Dendritic cell treated with granulocyte-macrophage colony-stimulating factor and Interleukin-4, amounts not matched to agents 40 ng/mL and 50 ng/mL, for 4 days (primary cell): ENCODE measurements around the gene EID3.
"Not testable (repeated sequence)": the region's sequence is repeated elsewhere in the genome, so short reads cannot be mapped to it uniquely, and the experiment has no call there.

Experiments
- H3K27ac Mint-ChIP-seq: one replicate; pipeline ENCODE4 v1.8.0; 2022; ENCODE audit warnings: mild to moderate bottlenecking, mixed read lengths
- H3K27me3 Mint-ChIP-seq: one replicate; pipeline ENCODE4 v1.8.0; 2022; ENCODE audit warnings: mild to moderate bottlenecking, mixed read lengths
- H3K36me3 Mint-ChIP-seq: one replicate; pipeline ENCODE4 v1.8.0; 2022; ENCODE audit warnings: low read depth, mixed read lengths
- H3K4me1 Mint-ChIP-seq: one replicate; pipeline ENCODE4 v1.8.0; 2022; ENCODE audit warnings: low read depth, mixed read lengths
- H3K4me3 Mint-ChIP-seq: one replicate; pipeline ENCODE4 v1.8.0; 2022; ENCODE audit warnings: mild to moderate bottlenecking, moderate library complexity, mixed read lengths
- H3K9me3 Mint-ChIP-seq: one replicate; pipeline ENCODE4 v1.8.0; 2022; ENCODE audit warnings: mixed read lengths
- intact Hi-C: fragments of 100-400 bp; cut with micrococcal nuclease; formaldehyde crosslinking; loops from one replicate; pipeline ENCODE4 v1.15.0; 2022

EID3 gene

GRCh38 chr12:104303538-104304151 is at the start of gene EID3:
Gene EID3, plus strand, starts transcription at chr12:104303739. Its CDS starts 196 bp downstream, at chr12:104303935.
- Mint-ChIP-seq H3K9me3 (no peaks in the 10 kb centered on the region), H3K36me3 (peaks cover 65% of the 10 kb centered on the region), H3K4me3 (peak within 1 kb of the TSS; percentile 94), H3K4me1 (peaks cover 66% of the 10 kb centered on the region), H3K27ac (peak within 1 kb of the TSS; percentile 84), H3K27me3 (no peaks in the 10 kb centered on the region)
- intact Hi-C loops = loop anchor here (5.0 kb wide), 1 partner anchor 86 kb away; the partner anchor contains the start of gene TXNRD1

- Mint-ChIP-seq H3K4me3 (no peak overlapping the region), H3K27me3 (no peaks in the 10 kb centered on the region), H3K4me1 (peaks cover 13% of the 10 kb centered on the region), H3K27ac (no peak overlapping the region), H3K36me3 (no peaks in the 10 kb centered on the region), H3K9me3 (no peaks in the 10 kb centered on the region)
- intact Hi-C loops = loop anchor here (5.0 kb wide), 1 partner anchor 41 kb away; the partner anchor contains the start of gene TXNRD1
These were observed 45.5 kb upstream of the EID3 start for GRCh38 chr12:104257913-104258472.

GRCh38 chr12:104258476-104259067 is 45.0 kb upstream of the EID3 start:
- no peak overlapping the region for H3K4me3 Mint-ChIP-seq
- no peaks in the 10 kb centered on the region for H3K36me3 Mint-ChIP-seq
- no peaks in the 10 kb centered on the region for H3K9me3 Mint-ChIP-seq
- intact Hi-C loops = loop anchor here (5.0 kb wide), 1 partner anchor 41 kb away; the partner anchor contains the start of gene TXNRD1
- no peak overlapping the region for H3K27ac Mint-ChIP-seq
- peaks cover 13% of the 10 kb centered on the region for H3K4me1 Mint-ChIP-seq
- H3K27me3 Mint-ChIP-seq = no peaks in the 10 kb centered on the region

GRCh38 chr12:104263026-104263425 is 40.5 kb upstream of the EID3 start:
- Mint-ChIP-seq H3K9me3 (no peaks in the 10 kb centered on the region), H3K27ac (no peak overlapping the region), H3K36me3 (no peaks in the 10 kb centered on the region), H3K4me1 (peaks cover 18% of the 10 kb centered on the region), H3K4me3 (no peak overlapping the region), H3K27me3 (no peaks in the 10 kb centered on the region)
- intact Hi-C loops = no loop called here

- Mint-ChIP-seq H3K4me3 (no peak overlapping the region), H3K4me1 (peaks cover 18% of the 10 kb centered on the region), H3K27ac (peak overlapping the region; percentile 6), H3K9me3 (no peaks in the 10 kb centered on the region), H3K36me3 (no peaks in the 10 kb centered on the region), H3K27me3 (no peaks in the 10 kb centered on the region)
- intact Hi-C loops = no loop called here
These were observed 39.8 kb upstream of the EID3 start for GRCh38 chr12:104263580-104264358.

- H3K4me3 Mint-ChIP-seq = not testable (repeated sequence)
These were observed 38.1 kb upstream of the EID3 start for GRCh38 chr12:104265436-104265835.

GRCh38 chr12:104272938-104273337 is 30.6 kb upstream of the EID3 start:
- H3K4me3 Mint-ChIP-seq = no peak overlapping the region
- no peaks in the 10 kb centered on the region for H3K36me3 Mint-ChIP-seq
- H3K4me1 Mint-ChIP-seq = peaks cover 9% of the 10 kb centered on the region
- no peak overlapping the region for H3K27ac Mint-ChIP-seq
- intact Hi-C loops = no loop called here
- no peaks in the 10 kb centered on the region for H3K9me3 Mint-ChIP-seq
- no peaks in the 10 kb centered on the region for H3K27me3 Mint-ChIP-seq

More at GRCh38 chr12:104265436-104265835, 38.1 kb upstream of the EID3 start:
- H3K27me3 Mint-ChIP-seq, H3K9me3 Mint-ChIP-seq, intact Hi-C loops, H3K36me3 Mint-ChIP-seq, H3K27ac Mint-ChIP-seq: not testable (repeated sequence)
- H3K4me1 Mint-ChIP-seq = peaks cover 18% of the 10 kb centered on the region

- no peak overlapping the region for H3K27ac Mint-ChIP-seq
- H3K4me3 Mint-ChIP-seq = no peak overlapping the region
- H3K9me3 Mint-ChIP-seq = no peaks in the 10 kb centered on the region
- no peaks in the 10 kb centered on the region for H3K36me3 Mint-ChIP-seq
- no peaks in the 10 kb centered on the region for H3K27me3 Mint-ChIP-seq
- intact Hi-C loops = no loop called here
- peaks cover 9% of the 10 kb centered on the region for H3K4me1 Mint-ChIP-seq
These were observed 30.0 kb upstream of the EID3 start for GRCh38 chr12:104273503-104273902.

GRCh38 chr12:104274811-104275210 is 28.7 kb upstream of the EID3 start:
- Mint-ChIP-seq H3K36me3 (no peaks in the 10 kb centered on the region), H3K9me3 (no peaks in the 10 kb centered on the region), H3K4me1 (peaks cover 18% of the 10 kb centered on the region), H3K27me3 (no peaks in the 10 kb centered on the region), H3K27ac (no peak overlapping the region), H3K4me3 (no peak overlapping the region)
- intact Hi-C loops = no loop called here

- Mint-ChIP-seq H3K9me3 (no peaks in the 10 kb centered on the region), H3K4me3 (no peak overlapping the region), H3K36me3 (no peaks in the 10 kb centered on the region), H3K27me3 (no peaks in the 10 kb centered on the region), H3K4me1 (peaks cover 25% of the 10 kb centered on the region), H3K27ac (no peak overlapping the region)
- intact Hi-C loops = no loop called here
These were observed 27.9 kb upstream of the EID3 start for GRCh38 chr12:104275689-104276088.

GRCh38 chr12:104276273-104277131 is 27.0 kb upstream of the EID3 start:
- Mint-ChIP-seq H3K27ac (no peak overlapping the region), H3K4me1 (peaks cover 31% of the 10 kb centered on the region), H3K36me3 (no peaks in the 10 kb centered on the region), H3K9me3 (no peaks in the 10 kb centered on the region), H3K4me3 (no peak overlapping the region), H3K27me3 (no peaks in the 10 kb centered on the region)
- intact Hi-C loops = no loop called here

GRCh38 chr12:104279164-104279563 is 24.4 kb upstream of the EID3 start:
- peaks cover 31% of the 10 kb centered on the region for H3K4me1 Mint-ChIP-seq
- no peaks in the 10 kb centered on the region for H3K27me3 Mint-ChIP-seq
- intact Hi-C loops = no loop called here
- H3K4me3 Mint-ChIP-seq = no peak overlapping the region
- no peak overlapping the region for H3K27ac Mint-ChIP-seq
- no peaks in the 10 kb centered on the region for H3K36me3 Mint-ChIP-seq
- H3K9me3 Mint-ChIP-seq = no peaks in the 10 kb centered on the region

- Mint-ChIP-seq H3K4me1 (peaks cover 31% of the 10 kb centered on the region), H3K27ac (no peak overlapping the region), H3K9me3 (no peaks in the 10 kb centered on the region), H3K27me3 (no peaks in the 10 kb centered on the region), H3K36me3 (no peaks in the 10 kb centered on the region), H3K4me3 (no peak overlapping the region)
- intact Hi-C loops = no loop called here
These were observed 23.4 kb upstream of the EID3 start for GRCh38 chr12:104280111-104280510.
